ENCODE measurements around the gene SLC9A8. TPM values are rescaled to one million over a fixed set of nuclear protein-coding genes. Genes with fewer than 3 reads are reported as not detected.

Gene SLC9A8
- total and polyA plus RNA-seq, 2 experiments from 2014 or later = 4.2 to 5.0 TPM

GRCh38 chr20:49905415-49906091 is 92.9 kb downstream of the SLC9A8 start:
- TF ChIP-seq EZH2 (IDR thresholded peaks at IDR 0.05; ENCODE audit: insufficient read depth, poor library complexity, severe bottlenecking) (no peak), EZH2phosphoT487 (IDR thresholded peaks at IDR 0.05; ENCODE audit: insufficient read depth, low read depth) (no peak)
- WGBS, 2 experiments (ENCODE audit: low coverage in 1 of 2, low lambda C conversion rate in 2 of 2, missing lambda C conversion rate in 2 of 2) = 93% methylated on average over 29 of the region's 29 CpGs
- in situ Hi-C loops (cut with MboI) = no loop called here

GRCh38 chr20:49906101-49906604 is 93.5 kb downstream of the SLC9A8 start:
- Histone ChIP-seq H3K79me2 (ENCODE audit: insufficient read depth) (peaks cover 37% of the 10 kb centered on the region), H2AFZ (no peak overlapping the region), H3K4me1 (ENCODE audit: insufficient read depth) (no peaks in the 10 kb centered on the region), H3K27ac (no peak overlapping the region), H3K9ac (no peak overlapping the region), H4K20me1 (ENCODE audit: insufficient read depth) (no peaks in the 10 kb centered on the region), H3K36me3 (ENCODE audit: low read depth) (peaks cover 18% of the 10 kb centered on the region; the same call in 1 of the 2 replicates), H3K9me2 (ENCODE audit: insufficient read depth) (no peaks in the 10 kb centered on the region), H3K27me3 (replicated peaks; ENCODE audit: insufficient read depth) (no peaks in the 10 kb centered on the region), H3K4me3 (no peak overlapping the region), H3K4me2 (ENCODE audit: unreplicated experiment) (no peak overlapping the region), H3K9me3 (ENCODE audit: low read depth) (no peaks in the 10 kb centered on the region), H3F3A (ENCODE audit: insufficient read depth) (no peaks in the 10 kb centered on the region)
- no peak for TF ChIP-seq EZH2phosphoT487 (IDR thresholded peaks at IDR 0.05; ENCODE audit: insufficient read depth, low read depth)
- TF ChIP-seq EZH2 (IDR thresholded peaks at IDR 0.05; ENCODE audit: insufficient read depth, poor library complexity, severe bottlenecking) = no peak
- 96 to 99% methylated on average over 36 to 37 of the region's 37 CpGs for WGBS, 2 experiments (ENCODE audit: low coverage in 1 of 2, low lambda C conversion rate in 2 of 2, missing lambda C conversion rate in 2 of 2)
- in situ Hi-C loops (cut with MboI) = no loop called here
- no peak for DNase-seq

More at GRCh38 chr20:49905415-49906091, 92.9 kb downstream of the SLC9A8 start:
- no peaks in the 10 kb centered on the region for H3K9me2 ChIP-seq (ENCODE audit: insufficient read depth)
- no peak overlapping the region for H2AFZ ChIP-seq
- no peak overlapping the region for H3K4me3 ChIP-seq
- H3K27me3 ChIP-seq (replicated peaks; ENCODE audit: insufficient read depth) = no peaks in the 10 kb centered on the region
- peaks cover 18% of the 10 kb centered on the region; the same call in 1 of the 2 replicates for H3K36me3 ChIP-seq (ENCODE audit: low read depth)
- no peak overlapping the region for H3K9ac ChIP-seq
- no peak overlapping the region for H3K27ac ChIP-seq
- H4K20me1 ChIP-seq (ENCODE audit: insufficient read depth) = no peaks in the 10 kb centered on the region
- peaks cover 31% of the 10 kb centered on the region for H3K79me2 ChIP-seq (ENCODE audit: insufficient read depth)
- no peak overlapping the region for H3K4me2 ChIP-seq (ENCODE audit: unreplicated experiment)
- DNase-seq = no peak
- H3F3A ChIP-seq (ENCODE audit: insufficient read depth) = no peaks in the 10 kb centered on the region
- no peaks in the 10 kb centered on the region for H3K4me1 ChIP-seq (ENCODE audit: insufficient read depth)
- H3K9me3 ChIP-seq (ENCODE audit: low read depth) = no peaks in the 10 kb centered on the region

- in situ Hi-C loops (cut with MboI) = no loop called here
- peaks cover 42% of the 10 kb centered on the region for H3K79me2 ChIP-seq (ENCODE audit: insufficient read depth)
Measured at GRCh38 chr20:49906615-49907154, 94.1 kb downstream of the SLC9A8 start.

GRCh38 chr20:49907405-49908257 is 95.0 kb downstream of the SLC9A8 start:
- TF ChIP-seq EZH2phosphoT487 (IDR thresholded peaks at IDR 0.05; ENCODE audit: insufficient read depth, low read depth) (no peak), EZH2 (IDR thresholded peaks at IDR 0.05; ENCODE audit: insufficient read depth, poor library complexity, severe bottlenecking) (no peak)
- Histone ChIP-seq H3K36me3 (ENCODE audit: low read depth) (peaks cover 18% of the 10 kb centered on the region; the same call in 1 of the 2 replicates), H3K79me2 (ENCODE audit: insufficient read depth) (peaks cover 52% of the 10 kb centered on the region), H3K4me3 (no peak overlapping the region), H3K4me1 (ENCODE audit: insufficient read depth) (no peaks in the 10 kb centered on the region), H3K9me2 (ENCODE audit: insufficient read depth) (no peaks in the 10 kb centered on the region), H4K20me1 (ENCODE audit: insufficient read depth) (no peaks in the 10 kb centered on the region), H3K9me3 (ENCODE audit: low read depth) (no peaks in the 10 kb centered on the region), H3F3A (ENCODE audit: insufficient read depth) (no peaks in the 10 kb centered on the region), H3K9ac (no peak overlapping the region), H2AFZ (no peak overlapping the region), H3K27me3 (replicated peaks; ENCODE audit: insufficient read depth) (no peaks in the 10 kb centered on the region), H3K27ac (no peak overlapping the region), H3K4me2 (ENCODE audit: unreplicated experiment) (no peak overlapping the region)
- in situ Hi-C loops (cut with MboI) = no loop called here
- DNase-seq = no peak
- WGBS, 2 experiments (ENCODE audit: low coverage in 1 of 2, low lambda C conversion rate in 2 of 2, missing lambda C conversion rate in 2 of 2) = 91 to 94% methylated on average over 16 to 19 of the region's 19 CpGs

More at GRCh38 chr20:49906615-49907154, 94.1 kb downstream of the SLC9A8 start:
- Histone ChIP-seq H2AFZ (no peak overlapping the region), H3K27ac (no peak overlapping the region), H3K9ac (no peak overlapping the region), H3K9me2 (ENCODE audit: insufficient read depth) (no peaks in the 10 kb centered on the region), H3K9me3 (ENCODE audit: low read depth) (no peaks in the 10 kb centered on the region), H3K4me2 (ENCODE audit: unreplicated experiment) (no peak overlapping the region), H3K4me3 (no peak overlapping the region), H3K27me3 (replicated peaks; ENCODE audit: insufficient read depth) (no peaks in the 10 kb centered on the region), H3F3A (ENCODE audit: insufficient read depth) (no peaks in the 10 kb centered on the region), H3K36me3 (ENCODE audit: low read depth) (peaks cover 18% of the 10 kb centered on the region; the same call in 1 of the 2 replicates), H4K20me1 (ENCODE audit: insufficient read depth) (no peaks in the 10 kb centered on the region), H3K4me1 (ENCODE audit: insufficient read depth) (no peaks in the 10 kb centered on the region)
- DNase-seq = no peak
- TF ChIP-seq EZH2phosphoT487 (IDR thresholded peaks at IDR 0.05; ENCODE audit: insufficient read depth, low read depth) (no peak), EZH2 (IDR thresholded peaks at IDR 0.05; ENCODE audit: insufficient read depth, poor library complexity, severe bottlenecking) (no peak)
- WGBS, 2 experiments (ENCODE audit: low coverage in 1 of 2, low lambda C conversion rate in 2 of 2, missing lambda C conversion rate in 2 of 2) = 88 to 94% methylated on average over 15 of the region's 15 CpGs
